Vagina (tissue), 2 donors: ENCODE measurements around the gene ZNF778. TPM values are rescaled to one million over a fixed set of nuclear protein-coding genes. Genes with fewer than 3 reads are reported as not detected.
"Not testable (repeated sequence)": the region's sequence is repeated elsewhere in the genome, so short reads cannot be mapped to it uniquely, and the experiment has no call there.

Experiments used
- DNase-seq, 2 donors: peaks; one replicate each; pipeline ENCODE4 v3.0.0-alpha.2; 2017; ENCODE audit errors: extremely low spot score in 2 of 2
- H3K27ac ChIP-seq: fragments of 200-600 bp; sonication (generic); one replicate; pipeline ENCODE4 v1.5.1; 2019
- H3K27me3 ChIP-seq: fragments of 200-600 bp; sonication (generic); one replicate; pipeline ENCODE4 v1.5.1; 2019
- H3K36me3 ChIP-seq, 2 donors: fragments of 200-600 bp; sonication (generic); one replicate each; pipeline ENCODE4 v1.5.1; 2017 to 2019
- H3K4me1 ChIP-seq: fragments of 200-600 bp; sonication (generic); one replicate; pipeline ENCODE4 v1.5.1; 2019
- H3K4me3 ChIP-seq, 2 donors: fragments of 200-600 bp; sonication (generic); 1 replicate in 1 of 2; 2 replicates in 1 of 2; pipeline ENCODE4 v1.5.1; 2016 to 2019
- H3K9me3 ChIP-seq: fragments of 200-600 bp; sonication (generic); one replicate; pipeline ENCODE4 v1.5.1; 2019
- POLR2A ChIP-seq, 2 donors: fragments of 450-650 bp; IDR thresholded peaks; one replicate each; pipeline ENCODE4 v1.6.1; 2017; ENCODE audit warnings: antibody characterized with exemption in 2 of 2, mild to moderate bottlenecking in 2 of 2, moderate library complexity in 2 of 2
- POLR2AphosphoS5 ChIP-seq, 2 donors: sonication (generic); formaldehyde crosslinking; IDR thresholded peaks; one replicate each; pipeline ENCODE4 v1.9.0; 2017; ENCODE audit warnings: antibody characterized with exemption in 2 of 2, mild to moderate bottlenecking in 2 of 2, low read depth in 1 of 2; ENCODE audit not compliant: insufficient read depth in 1 of 2
- intact Hi-C: fragments of 100-400 bp; cut with DNase I; formaldehyde crosslinking; loops from one replicate; pipeline ENCODE4 v1.15.1; 2023
- total RNA-seq: library from RNA; depleted of rRNA; stranded (reverse); fragments of >200 nt; gene quantifications from one replicate; pipeline ENCODE4 v1.2.3, GENCODE V29; 2016
- TF ChIP-seq, protein P1 (sequence below), 3 experiments: fragments of 450-650 bp in 2 of 3; fragments of 200-600 bp in 1 of 3; sonication (generic) in 1 of 3; IDR thresholded peaks; one replicate each; pipeline ENCODE4 v1.5.1; 2017 to 2019; ENCODE audit warnings: antibody characterized with exemption in 3 of 3, mild to moderate bottlenecking in 2 of 3, moderate library complexity in 2 of 3

ZNF778 gene
- total RNA-seq, 1 donor from 2014 or later = 6.6 TPM

DNA sequence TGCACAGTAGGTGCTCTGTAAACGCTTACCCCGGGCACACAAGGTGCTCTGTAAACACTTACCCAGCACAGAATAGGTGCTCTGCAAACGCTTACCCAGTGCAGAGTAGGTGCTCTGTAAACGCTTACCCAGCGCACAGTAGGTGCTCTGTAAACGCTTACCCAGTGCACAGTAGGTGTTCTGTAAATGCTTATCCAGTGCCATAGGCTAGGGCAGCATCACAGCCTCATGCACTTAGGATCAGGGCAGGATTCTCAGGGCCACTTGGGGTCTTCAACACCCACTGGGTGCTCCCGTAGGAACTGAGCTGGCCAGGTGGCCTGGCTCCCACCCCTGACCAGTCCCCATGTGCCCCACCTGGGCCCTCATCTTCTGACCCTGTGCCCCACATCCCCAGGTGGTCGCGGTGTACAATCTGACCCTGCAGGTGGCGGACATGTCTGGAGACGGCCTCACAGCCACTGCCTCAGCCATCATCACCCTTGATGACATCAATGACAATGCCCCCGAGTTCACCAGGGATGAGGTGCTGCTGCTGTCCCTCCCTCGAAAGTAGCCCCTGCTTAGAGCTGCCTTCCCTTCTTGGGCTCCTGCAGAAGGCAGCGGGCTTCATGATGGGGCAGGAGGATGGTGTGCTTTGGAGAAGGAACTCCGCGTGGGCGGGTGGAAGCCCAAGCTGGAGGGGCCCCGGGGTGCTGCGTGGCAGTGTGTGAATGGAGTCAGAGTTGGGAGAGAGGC, 30.3 kb upstream of the ZNF778 start:
- Histone ChIP-seq H3K4me1 (peaks cover 6% of the 10 kb centered on the region), H3K27ac (no peak overlapping the region), H3K27me3 (no peaks in the 10 kb centered on the region), H3K4me3 (no peak overlapping the region), H3K36me3 (no peaks in the 10 kb centered on the region), H3K9me3 (no peaks in the 10 kb centered on the region)
- DNase-seq = no peak
- intact Hi-C loops = no loop called here
- TF ChIP-seq POLR2A (IDR thresholded peaks at IDR 0.05) = no peak
- TF ChIP-seq, protein P1, sequence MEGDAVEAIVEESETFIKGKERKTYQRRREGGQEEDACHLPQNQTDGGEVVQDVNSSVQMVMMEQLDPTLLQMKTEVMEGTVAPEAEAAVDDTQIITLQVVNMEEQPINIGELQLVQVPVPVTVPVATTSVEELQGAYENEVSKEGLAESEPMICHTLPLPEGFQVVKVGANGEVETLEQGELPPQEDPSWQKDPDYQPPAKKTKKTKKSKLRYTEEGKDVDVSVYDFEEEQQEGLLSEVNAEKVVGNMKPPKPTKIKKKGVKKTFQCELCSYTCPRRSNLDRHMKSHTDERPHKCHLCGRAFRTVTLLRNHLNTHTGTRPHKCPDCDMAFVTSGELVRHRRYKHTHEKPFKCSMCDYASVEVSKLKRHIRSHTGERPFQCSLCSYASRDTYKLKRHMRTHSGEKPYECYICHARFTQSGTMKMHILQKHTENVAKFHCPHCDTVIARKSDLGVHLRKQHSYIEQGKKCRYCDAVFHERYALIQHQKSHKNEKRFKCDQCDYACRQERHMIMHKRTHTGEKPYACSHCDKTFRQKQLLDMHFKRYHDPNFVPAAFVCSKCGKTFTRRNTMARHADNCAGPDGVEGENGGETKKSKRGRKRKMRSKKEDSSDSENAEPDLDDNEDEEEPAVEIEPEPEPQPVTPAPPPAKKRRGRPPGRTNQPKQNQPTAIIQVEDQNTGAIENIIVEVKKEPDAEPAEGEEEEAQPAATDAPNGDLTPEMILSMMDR (IDR thresholded peaks at IDR 0.05) = no peak
- TF ChIP-seq POLR2AphosphoS5 (IDR thresholded peaks at IDR 0.05; ENCODE audit: insufficient read depth in 1 of 2, low read depth in 1 of 2) = no peak

DNA sequence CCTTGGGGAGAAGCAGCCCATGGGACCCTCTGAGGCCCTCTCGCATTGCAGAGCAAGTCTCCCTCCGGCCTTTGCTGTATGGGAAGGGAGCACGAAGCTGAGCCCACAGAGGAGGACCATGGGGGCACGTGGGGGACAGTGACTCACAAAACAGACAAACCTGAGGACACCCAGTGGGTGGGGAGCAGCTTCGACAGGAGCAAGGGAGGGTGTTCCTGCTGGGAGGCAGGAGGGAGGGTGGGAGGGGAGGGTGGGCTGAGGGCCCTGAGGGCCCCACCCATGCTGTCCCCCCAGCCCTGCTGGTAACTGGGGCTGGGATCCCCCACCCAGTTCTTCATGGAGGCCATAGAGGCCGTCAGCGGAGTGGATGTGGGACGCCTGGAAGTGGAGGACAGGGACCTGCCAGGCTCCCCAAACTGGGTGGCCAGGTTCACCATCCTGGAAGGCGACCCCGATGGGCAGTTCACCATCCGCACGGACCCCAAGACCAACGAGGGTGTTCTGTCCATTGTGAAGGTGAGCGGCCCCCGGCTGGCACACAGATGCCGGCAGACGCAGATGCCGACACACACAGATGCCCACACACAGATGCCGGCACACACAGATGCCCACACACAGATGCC, 29.6 kb upstream of the ZNF778 start:
- Histone ChIP-seq H3K4me3 (no peak overlapping the region), H3K4me1 (peaks cover 10% of the 10 kb centered on the region), H3K9me3 (no peaks in the 10 kb centered on the region), H3K36me3 (no peaks in the 10 kb centered on the region), H3K27me3 (no peaks in the 10 kb centered on the region), H3K27ac (no peak overlapping the region)
- intact Hi-C loops = no loop called here
- no peak for TF ChIP-seq POLR2AphosphoS5 (IDR thresholded peaks at IDR 0.05; ENCODE audit: insufficient read depth in 1 of 2, low read depth in 1 of 2)
- TF ChIP-seq POLR2A (IDR thresholded peaks at IDR 0.05) = no peak
- TF ChIP-seq, protein P1 (IDR thresholded peaks at IDR 0.05) = no peak
- no peak for DNase-seq

DNA sequence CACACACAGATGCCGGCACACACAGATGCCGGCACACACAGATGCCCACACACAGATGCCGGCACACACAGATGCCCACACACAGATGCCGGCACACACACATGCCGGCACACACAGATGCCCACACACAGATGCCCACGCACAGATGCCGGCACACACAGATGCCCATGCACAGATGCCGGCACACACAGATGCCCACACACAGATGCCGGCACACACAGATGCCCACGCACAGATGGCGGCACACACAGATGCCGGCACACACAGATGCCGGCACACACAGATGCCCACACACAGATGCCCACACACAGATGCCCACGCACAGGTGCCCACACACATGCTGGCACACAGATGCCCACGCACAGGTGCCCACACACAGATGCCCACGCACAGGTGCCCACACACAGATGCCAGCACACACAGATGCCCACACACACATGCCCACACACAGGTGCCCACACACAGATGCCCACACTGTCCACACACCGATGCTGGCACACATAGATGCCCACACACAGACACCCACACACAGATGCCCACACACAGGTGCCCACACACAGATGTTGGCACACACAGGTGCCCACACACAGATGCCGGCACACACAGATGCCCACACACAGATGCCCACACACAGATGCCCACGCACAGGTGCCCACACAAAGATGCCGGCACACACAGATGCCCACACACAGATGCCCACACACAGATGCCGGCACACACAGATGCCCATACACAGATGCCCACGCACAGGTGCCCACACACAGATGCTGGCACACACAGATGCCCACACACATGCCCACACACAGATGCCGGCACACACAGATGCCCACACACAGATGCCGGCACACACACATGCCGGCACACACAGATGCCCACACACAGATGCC, 28.8 kb upstream of the ZNF778 start:
- intact Hi-C loops, DNase-seq, H3K36me3 ChIP-seq, H3K27ac ChIP-seq, H3K4me1 ChIP-seq, H3K9me3 ChIP-seq, H3K27me3 ChIP-seq, H3K4me3 ChIP-seq: not testable (repeated sequence)

DNA sequence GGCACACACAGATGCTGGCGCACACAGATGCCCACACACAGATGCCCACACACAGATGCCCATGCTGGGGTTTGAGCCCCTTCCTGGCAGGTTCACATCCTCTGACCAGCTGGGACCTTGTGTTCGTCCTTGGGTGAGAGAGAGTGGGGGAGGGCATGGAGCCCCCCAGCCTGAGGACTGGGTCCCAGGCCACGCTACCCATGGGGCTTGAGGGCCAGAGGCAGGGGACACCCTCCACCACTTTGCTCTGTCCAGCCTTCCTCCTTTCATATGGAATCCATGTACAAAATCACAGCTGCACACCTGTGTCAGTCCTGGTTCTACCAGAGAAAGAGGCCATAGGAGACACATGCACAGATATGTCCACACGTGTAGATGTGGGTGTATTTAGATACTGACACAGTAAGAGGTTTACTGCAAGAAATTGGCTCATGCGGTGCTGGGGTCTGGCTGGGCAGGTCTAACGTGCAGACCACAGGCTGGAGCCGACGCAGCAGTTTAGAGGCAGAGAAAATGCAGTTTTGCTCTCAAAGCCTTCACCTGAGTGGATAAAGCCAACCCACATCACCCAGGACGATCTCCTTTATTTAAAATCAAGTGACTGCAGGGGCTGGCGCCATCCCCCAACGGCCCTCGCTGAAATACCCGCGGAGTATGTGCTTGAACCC, 28.0 kb upstream of the ZNF778 start:
- Histone ChIP-seq H3K36me3 (no peaks in the 10 kb centered on the region), H3K9me3 (no peaks in the 10 kb centered on the region), H3K27ac (no peak overlapping the region), H3K4me3 (no peak overlapping the region), H3K4me1 (peaks cover 10% of the 10 kb centered on the region), H3K27me3 (no peaks in the 10 kb centered on the region)
- no peak for DNase-seq
- TF ChIP-seq POLR2AphosphoS5 (IDR thresholded peaks at IDR 0.05; ENCODE audit: insufficient read depth in 1 of 2, low read depth in 1 of 2) (no peak), POLR2A (IDR thresholded peaks at IDR 0.05) (no peak)
- TF ChIP-seq, protein P1 (IDR thresholded peaks at IDR 0.05) = no peak
- intact Hi-C loops = no loop called here
